GM23338 (cell line): Measurements from ENCODE around the gene TTLL9. TPM values are rescaled to one million over a fixed set of nuclear protein-coding genes. Genes with fewer than 3 reads are reported as not detected.

Source experiments
- ATAC-seq: fragments of 200-7000 bp; cut with Tn5 transposase; 3 replicates; pipeline ENCODE4 v1.9.1; 2020
- DNase-seq: peaks from one replicate; pipeline ENCODE4 v3.0.0-alpha.2; 2015; ENCODE audit warnings: low spot score
- H2AFZ ChIP-seq: fragments of 200-600 bp; sonication (generic); 2 replicates; pipeline ENCODE4 v1.8.0; 2016; ENCODE audit warnings: antibody characterized with exemption, mild to moderate bottlenecking, moderate library complexity
- H3F3A ChIP-seq: fragments of 200-600 bp; sonication (generic); replicated peaks from 2 replicates; pipeline ENCODE4 v1.8.0; 2017; ENCODE audit warnings: antibody characterized with exemption, mixed run types, low read depth
- H3K27ac ChIP-seq: fragments of 200-600 bp; sonication (generic); 2 replicates; pipeline ENCODE4 v1.6.1; 2016; ENCODE audit warnings: low read depth
- H3K27me3 ChIP-seq: fragments of 200-600 bp; sonication (generic); 2 replicates; pipeline ENCODE4 v1.8.0; 2016; ENCODE audit warnings: mild to moderate bottlenecking, mixed run types, moderate library complexity; ENCODE audit not compliant: insufficient read depth
- H3K36me3 ChIP-seq: fragments of 200-600 bp; sonication (generic); 2 replicates; pipeline ENCODE4 v1.8.0; 2016; ENCODE audit warnings: mild to moderate bottlenecking; ENCODE audit not compliant: insufficient read depth
- H3K4me1 ChIP-seq: fragments of 200-600 bp; sonication (generic); 2 replicates; pipeline ENCODE4 v1.8.0; 2016; ENCODE audit warnings: mild to moderate bottlenecking, moderate library complexity; ENCODE audit not compliant: insufficient read depth
- H3K4me2 ChIP-seq: fragments of 200-600 bp; sonication (generic); 2 replicates; pipeline ENCODE4 v1.7.1; 2017; ENCODE audit warnings: mixed run types
- H3K4me3 ChIP-seq: fragments of 200-600 bp; sonication (generic); 2 replicates; pipeline ENCODE4 v1.6.1; 2016; ENCODE audit warnings: mixed run types
- H3K79me2 ChIP-seq: fragments of 200-600 bp; sonication (generic); replicated peaks from 2 replicates; pipeline ENCODE4 v1.8.0; 2017; ENCODE audit warnings: mild to moderate bottlenecking; ENCODE audit not compliant: insufficient read depth
- H3K9me2 ChIP-seq: fragments of 200-600 bp; sonication (generic); 2 replicates; pipeline ENCODE4 v1.8.0; 2017; ENCODE audit not compliant: insufficient read depth
- H4K20me1 ChIP-seq: fragments of 200-600 bp; sonication (generic); replicated peaks from 2 replicates; pipeline ENCODE4 v1.8.0; 2017; ENCODE audit warnings: mild to moderate bottlenecking; ENCODE audit not compliant: insufficient read depth
- H3K27ac Mint-ChIP-seq: 2 replicates; pipeline ENCODE4 v1.8.0; 2020; ENCODE audit warnings: inconsistent platforms, mild to moderate bottlenecking, moderate library complexity, mixed read lengths
- H3K27me3 Mint-ChIP-seq: 3 replicates; pipeline ENCODE4 v1.8.0; 2022; ENCODE audit warnings: low read depth, mild to moderate bottlenecking, moderate library complexity, mixed read lengths, inconsistent platforms; ENCODE audit not compliant: insufficient read depth, poor library complexity
- H3K36me3 Mint-ChIP-seq: 3 replicates; pipeline ENCODE4 v1.8.0; 2021; ENCODE audit warnings: low read depth, mild to moderate bottlenecking, inconsistent platforms, moderate library complexity, mixed read lengths
- H3K4me1 Mint-ChIP-seq: 3 replicates; pipeline ENCODE4 v1.8.0; 2020; ENCODE audit warnings: mild to moderate bottlenecking, inconsistent platforms, mixed read lengths
- H3K4me3 Mint-ChIP-seq: 3 replicates; pipeline ENCODE4 v1.8.0; 2021; ENCODE audit warnings: moderate library complexity, mild to moderate bottlenecking, inconsistent platforms, mixed read lengths
- H3K9me3 Mint-ChIP-seq: 3 replicates; pipeline ENCODE4 v1.8.0; 2020; ENCODE audit warnings: moderate library complexity, mild to moderate bottlenecking, inconsistent platforms, mixed read lengths
- CREB1 ChIP-seq: fragments of 250-450 bp; sonication (Bioruptor Pico); IDR thresholded peaks from 2 replicates; pipeline ENCODE4 v1.5.0; 2020; ENCODE audit warnings: low read depth, mild to moderate bottlenecking, moderate library complexity
- EZH2 ChIP-seq: fragments of 200-600 bp; sonication (generic); IDR thresholded peaks from one replicate; pipeline ENCODE4 v1.8.0; 2017; ENCODE audit warnings: antibody characterized with exemption, mild to moderate bottlenecking, low read depth; ENCODE audit not compliant: unreplicated experiment
- EZH2phosphoT487 ChIP-seq: fragments of 200-600 bp; sonication (generic); IDR thresholded peaks from one replicate; pipeline ENCODE4 v1.8.1; 2018; ENCODE audit warnings: antibody characterized with exemption; ENCODE audit not compliant: unreplicated experiment
- JUNB ChIP-seq: IDR thresholded peaks from one replicate; pipeline ENCODE4 v1.6.1; 2016; ENCODE audit warnings: antibody characterized with exemption; ENCODE audit not compliant: unreplicated experiment
- NANOG ChIP-seq: IDR thresholded peaks from 2 replicates; pipeline ENCODE4 v1.6.1; 2016; ENCODE audit warnings: antibody characterized with exemption, borderline replicate concordance
- POLR2AphosphoS5 ChIP-seq: IDR thresholded peaks from 2 replicates; pipeline ENCODE4 v1.6.1; 2016; ENCODE audit warnings: antibody characterized with exemption, low read depth
- STAT1 ChIP-seq: IDR thresholded peaks from one replicate; pipeline ENCODE4 v1.6.1; 2016; ENCODE audit warnings: antibody characterized with exemption; ENCODE audit not compliant: unreplicated experiment
- ZNF114 ChIP-seq: fragments of 250-450 bp; sonication (Bioruptor Pico); IDR thresholded peaks from 2 replicates; pipeline ENCODE4 v1.5.0; 2020; ENCODE audit warnings: mild to moderate bottlenecking, moderate library complexity
- ZNF331 ChIP-seq: fragments of 250-450 bp; sonication (Bioruptor Pico); IDR thresholded peaks from 2 replicates; pipeline ENCODE4 v1.5.0; 2020; ENCODE audit warnings: low read depth, mild to moderate bottlenecking, moderate library complexity
- polyA plus RNA-seq: library from polyadenylated mRNA; unstranded; fragments of >200 nt; fragmentation: Nextera tagmentation; extraction: Ambion mirVana; gene quantifications from 2 replicates; pipeline ENCODE4 v1.2.1, GENCODE V29; 2016
- total RNA-seq: library from RNA; depleted of rRNA; stranded (reverse); fragments of >200 nt; shearing (Covaris generic); gene quantifications from 2 replicates; pipeline ENCODE4 v1.2.3, GENCODE V29; 2014
- TF ChIP-seq, protein P1 (sequence below): fragments of 250-450 bp; sonication (Bioruptor Pico); IDR thresholded peaks from 2 replicates; pipeline ENCODE4 v1.5.0; 2020; ENCODE audit warnings: mild to moderate bottlenecking, moderate library complexity
- TF ChIP-seq, protein P2 (sequence below), 2 experiments: fragments of 200-600 bp in 1 of 2; sonication (generic) in 1 of 2; conservative IDR thresholded peaks; 2 replicates each; pipeline versions ENCODE4 v1.5.1 to v1.6.1; 2016 to 2017; ENCODE audit warnings: antibody characterized with exemption in 2 of 2, low read depth in 2 of 2, mild to moderate bottlenecking in 2 of 2, moderate library complexity in 1 of 2
- TF ChIP-seq, protein P3 (sequence below): IDR thresholded peaks from one replicate; pipeline ENCODE4 v1.6.1; 2018; ENCODE audit warnings: antibody characterized with exemption; ENCODE audit not compliant: unreplicated experiment
- TF ChIP-seq, protein P4 (sequence below): IDR thresholded peaks from 2 replicates; pipeline ENCODE4 v1.6.1; 2016; ENCODE audit warnings: antibody characterized with exemption

Gene TTLL9
- total and polyA plus RNA-seq, 2 experiments from 2014 or later: not detected

DNA sequence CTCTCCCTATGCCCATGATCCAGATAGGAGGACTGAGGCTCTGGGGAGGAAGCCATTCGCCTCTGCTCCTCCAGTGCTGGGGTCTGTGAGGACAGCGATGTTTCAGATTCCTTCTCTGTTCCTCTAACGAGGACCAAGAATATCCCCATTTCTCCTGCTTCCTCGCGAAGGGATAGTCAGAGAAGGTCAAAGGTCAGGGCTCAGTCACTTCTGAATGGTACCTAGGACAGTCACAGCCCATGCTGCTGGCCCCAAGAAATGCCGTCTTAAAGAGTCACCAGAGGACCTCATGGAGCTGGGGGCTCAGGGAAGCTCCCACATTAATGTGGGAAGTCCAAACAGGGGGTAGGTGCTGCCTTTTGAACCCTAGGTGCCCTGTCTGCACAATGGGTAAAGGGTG lies 27.1 kb upstream of the TTLL9 start:
- Mint-ChIP-seq H3K36me3 (no peaks in the 10 kb centered on the region), H3K9me3 (peaks cover 13% of the 10 kb centered on the region; the same call in 1 of the 3 replicates), H3K4me1 (peaks cover 24% of the 10 kb centered on the region), H3K27ac (no peak overlapping the region), H3K4me3 (no peak overlapping the region), H3K27me3 (peaks cover 5% of the 10 kb centered on the region)
- Histone ChIP-seq H3K4me2 (no peak overlapping the region; the same call in 1 of the 2 replicates), H3K4me3 (no peak overlapping the region), H3K9me2 (0 out of 2 replicates have a peak, but pooled peaks cover 5% of the 10 kb centered on the region), H3K27me3 (peaks cover 13% of the 10 kb centered on the region; the same call in 1 of the 2 replicates), H3K4me1 (peaks cover 21% of the 10 kb centered on the region; the same call in 1 of the 2 replicates), H4K20me1 (no peaks in the 10 kb centered on the region), H2AFZ (no peak overlapping the region; the same call in 1 of the 2 replicates), H3K36me3 (no peaks in the 10 kb centered on the region), H3F3A (0 out of 2 replicates have a peak, but pooled peaks cover 2% of the 10 kb centered on the region), H3K27ac (no peak overlapping the region), H3K79me2 (no peaks in the 10 kb centered on the region)
- DNase-seq: no peak
- TF ChIP-seq CREB1 (CRISPR knock-in tag) (no peak), EZH2phosphoT487 (no peak), JUNB (no peak), ZNF331 (CRISPR knock-in tag) (no peak), NANOG (no peak), EZH2 (no peak), ZNF114 (CRISPR knock-in tag) (no peak), POLR2AphosphoS5 (no peak), STAT1 (no peak)
- TF ChIP-seq, protein P1, sequence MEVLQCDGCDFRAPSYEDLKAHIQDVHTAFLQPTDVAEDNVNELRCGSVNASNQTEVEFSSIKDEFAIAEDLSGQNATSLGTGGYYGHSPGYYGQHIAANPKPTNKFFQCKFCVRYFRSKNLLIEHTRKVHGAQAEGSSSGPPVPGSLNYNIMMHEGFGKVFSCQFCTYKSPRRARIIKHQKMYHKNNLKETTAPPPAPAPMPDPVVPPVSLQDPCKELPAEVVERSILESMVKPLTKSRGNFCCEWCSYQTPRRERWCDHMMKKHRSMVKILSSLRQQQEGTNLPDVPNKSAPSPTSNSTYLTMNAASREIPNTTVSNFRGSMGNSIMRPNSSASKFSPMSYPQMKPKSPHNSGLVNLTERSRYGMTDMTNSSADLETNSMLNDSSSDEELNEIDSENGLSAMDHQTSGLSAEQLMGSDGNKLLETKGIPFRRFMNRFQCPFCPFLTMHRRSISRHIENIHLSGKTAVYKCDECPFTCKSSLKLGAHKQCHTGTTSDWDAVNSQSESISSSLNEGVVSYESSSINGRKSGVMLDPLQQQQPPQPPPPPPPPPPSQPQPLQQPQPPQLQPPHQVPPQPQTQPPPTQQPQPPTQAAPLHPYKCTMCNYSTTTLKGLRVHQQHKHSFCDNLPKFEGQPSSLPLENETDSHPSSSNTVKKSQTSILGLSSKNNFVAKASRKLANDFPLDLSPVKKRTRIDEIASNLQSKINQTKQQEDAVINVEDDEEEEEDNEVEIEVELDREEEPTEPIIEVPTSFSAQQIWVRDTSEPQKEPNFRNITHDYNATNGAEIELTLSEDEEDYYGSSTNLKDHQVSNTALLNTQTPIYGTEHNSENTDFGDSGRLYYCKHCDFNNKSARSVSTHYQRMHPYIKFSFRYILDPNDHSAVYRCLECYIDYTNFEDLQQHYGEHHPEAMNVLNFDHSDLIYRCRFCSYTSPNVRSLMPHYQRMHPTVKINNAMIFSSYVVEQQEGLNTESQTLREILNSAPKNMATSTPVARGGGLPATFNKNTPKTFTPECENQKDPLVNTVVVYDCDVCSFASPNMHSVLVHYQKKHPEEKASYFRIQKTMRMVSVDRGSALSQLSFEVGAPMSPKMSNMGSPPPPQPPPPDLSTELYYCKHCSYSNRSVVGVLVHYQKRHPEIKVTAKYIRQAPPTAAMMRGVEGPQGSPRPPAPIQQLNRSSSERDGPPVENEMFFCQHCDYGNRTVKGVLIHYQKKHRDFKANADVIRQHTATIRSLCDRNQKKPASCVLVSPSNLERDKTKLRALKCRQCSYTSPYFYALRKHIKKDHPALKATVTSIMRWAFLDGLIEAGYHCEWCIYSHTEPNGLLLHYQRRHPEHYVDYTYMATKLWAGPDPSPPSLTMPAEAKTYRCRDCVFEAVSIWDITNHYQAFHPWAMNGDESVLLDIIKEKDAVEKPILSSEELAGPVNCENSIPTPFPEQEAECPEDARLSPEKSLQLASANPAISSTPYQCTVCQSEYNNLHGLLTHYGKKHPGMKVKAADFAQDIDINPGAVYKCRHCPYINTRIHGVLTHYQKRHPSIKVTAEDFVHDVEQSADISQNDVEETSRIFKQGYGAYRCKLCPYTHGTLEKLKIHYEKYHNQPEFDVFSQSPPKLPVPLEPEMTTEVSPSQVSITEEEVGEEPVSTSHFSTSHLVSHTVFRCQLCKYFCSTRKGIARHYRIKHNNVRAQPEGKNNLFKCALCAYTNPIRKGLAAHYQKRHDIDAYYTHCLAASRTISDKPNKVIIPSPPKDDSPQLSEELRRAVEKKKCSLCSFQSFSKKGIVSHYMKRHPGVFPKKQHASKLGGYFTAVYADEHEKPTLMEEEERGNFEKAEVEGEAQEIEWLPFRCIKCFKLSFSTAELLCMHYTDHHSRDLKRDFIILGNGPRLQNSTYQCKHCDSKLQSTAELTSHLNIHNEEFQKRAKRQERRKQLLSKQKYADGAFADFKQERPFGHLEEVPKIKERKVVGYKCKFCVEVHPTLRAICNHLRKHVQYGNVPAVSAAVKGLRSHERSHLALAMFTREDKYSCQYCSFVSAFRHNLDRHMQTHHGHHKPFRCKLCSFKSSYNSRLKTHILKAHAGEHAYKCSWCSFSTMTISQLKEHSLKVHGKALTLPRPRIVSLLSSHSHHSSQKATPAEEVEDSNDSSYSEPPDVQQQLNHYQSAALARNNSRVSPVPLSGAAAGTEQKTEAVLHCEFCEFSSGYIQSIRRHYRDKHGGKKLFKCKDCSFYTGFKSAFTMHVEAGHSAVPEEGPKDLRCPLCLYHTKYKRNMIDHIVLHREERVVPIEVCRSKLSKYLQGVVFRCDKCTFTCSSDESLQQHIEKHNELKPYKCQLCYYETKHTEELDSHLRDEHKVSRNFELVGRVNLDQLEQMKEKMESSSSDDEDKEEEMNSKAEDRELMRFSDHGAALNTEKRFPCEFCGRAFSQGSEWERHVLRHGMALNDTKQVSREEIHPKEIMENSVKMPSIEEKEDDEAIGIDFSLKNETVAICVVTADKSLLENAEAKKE: no peak
- TF ChIP-seq, protein P2, sequence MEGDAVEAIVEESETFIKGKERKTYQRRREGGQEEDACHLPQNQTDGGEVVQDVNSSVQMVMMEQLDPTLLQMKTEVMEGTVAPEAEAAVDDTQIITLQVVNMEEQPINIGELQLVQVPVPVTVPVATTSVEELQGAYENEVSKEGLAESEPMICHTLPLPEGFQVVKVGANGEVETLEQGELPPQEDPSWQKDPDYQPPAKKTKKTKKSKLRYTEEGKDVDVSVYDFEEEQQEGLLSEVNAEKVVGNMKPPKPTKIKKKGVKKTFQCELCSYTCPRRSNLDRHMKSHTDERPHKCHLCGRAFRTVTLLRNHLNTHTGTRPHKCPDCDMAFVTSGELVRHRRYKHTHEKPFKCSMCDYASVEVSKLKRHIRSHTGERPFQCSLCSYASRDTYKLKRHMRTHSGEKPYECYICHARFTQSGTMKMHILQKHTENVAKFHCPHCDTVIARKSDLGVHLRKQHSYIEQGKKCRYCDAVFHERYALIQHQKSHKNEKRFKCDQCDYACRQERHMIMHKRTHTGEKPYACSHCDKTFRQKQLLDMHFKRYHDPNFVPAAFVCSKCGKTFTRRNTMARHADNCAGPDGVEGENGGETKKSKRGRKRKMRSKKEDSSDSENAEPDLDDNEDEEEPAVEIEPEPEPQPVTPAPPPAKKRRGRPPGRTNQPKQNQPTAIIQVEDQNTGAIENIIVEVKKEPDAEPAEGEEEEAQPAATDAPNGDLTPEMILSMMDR (conservative IDR thresholded peaks at IDR 0.05; ENCODE audit: low read depth in 2 of 2): no peak
- TF ChIP-seq, protein P3, sequence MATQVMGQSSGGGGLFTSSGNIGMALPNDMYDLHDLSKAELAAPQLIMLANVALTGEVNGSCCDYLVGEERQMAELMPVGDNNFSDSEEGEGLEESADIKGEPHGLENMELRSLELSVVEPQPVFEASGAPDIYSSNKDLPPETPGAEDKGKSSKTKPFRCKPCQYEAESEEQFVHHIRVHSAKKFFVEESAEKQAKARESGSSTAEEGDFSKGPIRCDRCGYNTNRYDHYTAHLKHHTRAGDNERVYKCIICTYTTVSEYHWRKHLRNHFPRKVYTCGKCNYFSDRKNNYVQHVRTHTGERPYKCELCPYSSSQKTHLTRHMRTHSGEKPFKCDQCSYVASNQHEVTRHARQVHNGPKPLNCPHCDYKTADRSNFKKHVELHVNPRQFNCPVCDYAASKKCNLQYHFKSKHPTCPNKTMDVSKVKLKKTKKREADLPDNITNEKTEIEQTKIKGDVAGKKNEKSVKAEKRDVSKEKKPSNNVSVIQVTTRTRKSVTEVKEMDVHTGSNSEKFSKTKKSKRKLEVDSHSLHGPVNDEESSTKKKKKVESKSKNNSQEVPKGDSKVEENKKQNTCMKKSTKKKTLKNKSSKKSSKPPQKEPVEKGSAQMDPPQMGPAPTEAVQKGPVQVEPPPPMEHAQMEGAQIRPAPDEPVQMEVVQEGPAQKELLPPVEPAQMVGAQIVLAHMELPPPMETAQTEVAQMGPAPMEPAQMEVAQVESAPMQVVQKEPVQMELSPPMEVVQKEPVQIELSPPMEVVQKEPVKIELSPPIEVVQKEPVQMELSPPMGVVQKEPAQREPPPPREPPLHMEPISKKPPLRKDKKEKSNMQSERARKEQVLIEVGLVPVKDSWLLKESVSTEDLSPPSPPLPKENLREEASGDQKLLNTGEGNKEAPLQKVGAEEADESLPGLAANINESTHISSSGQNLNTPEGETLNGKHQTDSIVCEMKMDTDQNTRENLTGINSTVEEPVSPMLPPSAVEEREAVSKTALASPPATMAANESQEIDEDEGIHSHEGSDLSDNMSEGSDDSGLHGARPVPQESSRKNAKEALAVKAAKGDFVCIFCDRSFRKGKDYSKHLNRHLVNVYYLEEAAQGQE: no peak
- TF ChIP-seq, protein P4, sequence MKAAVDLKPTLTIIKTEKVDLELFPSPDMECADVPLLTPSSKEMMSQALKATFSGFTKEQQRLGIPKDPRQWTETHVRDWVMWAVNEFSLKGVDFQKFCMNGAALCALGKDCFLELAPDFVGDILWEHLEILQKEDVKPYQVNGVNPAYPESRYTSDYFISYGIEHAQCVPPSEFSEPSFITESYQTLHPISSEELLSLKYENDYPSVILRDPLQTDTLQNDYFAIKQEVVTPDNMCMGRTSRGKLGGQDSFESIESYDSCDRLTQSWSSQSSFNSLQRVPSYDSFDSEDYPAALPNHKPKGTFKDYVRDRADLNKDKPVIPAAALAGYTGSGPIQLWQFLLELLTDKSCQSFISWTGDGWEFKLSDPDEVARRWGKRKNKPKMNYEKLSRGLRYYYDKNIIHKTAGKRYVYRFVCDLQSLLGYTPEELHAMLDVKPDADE: no peak
- no peak for ATAC-seq
